IMR-90 (cell line): ENCODE results near the gene DYRK1B.

ENCODE experiments used
- BHLHE40 ChIP-seq: fragments of 150-350 bp; IDR thresholded peaks from 2 replicates; pipeline ENCODE4 v1.6.1; 2016; ENCODE audit warnings: mild to moderate bottlenecking, low read depth, low read length
- CHD1 ChIP-seq: IDR thresholded peaks from 2 replicates; pipeline ENCODE4 v1.6.1; 2012; ENCODE audit warnings: low read depth, low read length, improper control_type of control experiment
- MAFK ChIP-seq: IDR thresholded peaks from 2 replicates; pipeline ENCODE4 v1.6.1; 2012; ENCODE audit warnings: low read depth, low read length, improper control_type of control experiment
- MXI1 ChIP-seq: IDR thresholded peaks from 2 replicates; pipeline ENCODE4 v1.6.1; 2012; ENCODE audit warnings: low read depth, mild to moderate bottlenecking, low read length, moderate library complexity, borderline replicate concordance
- NFE2L2 ChIP-seq: fragments of 150-350 bp; IDR thresholded peaks from 2 replicates; pipeline ENCODE4 v1.6.1; 2016; ENCODE audit warnings: low read depth, mild to moderate bottlenecking, low read length
- POLR2A ChIP-seq: IDR thresholded peaks from 2 replicates; pipeline ENCODE4 v1.6.1; 2012; ENCODE audit warnings: mild to moderate bottlenecking, low read depth, low read length
- RAD21 ChIP-seq: IDR thresholded peaks from 2 replicates; pipeline ENCODE4 v1.6.1; 2012; ENCODE audit warnings: low read length, improper control_type of control experiment
- RCOR1 ChIP-seq: IDR thresholded peaks from 2 replicates; pipeline ENCODE4 v1.6.1; 2012; ENCODE audit warnings: mild to moderate bottlenecking, low read length, improper control_type of control experiment; ENCODE audit not compliant: insufficient replicate concordance
- RFX5 ChIP-seq: IDR thresholded peaks from 2 replicates; pipeline ENCODE4 v1.8.0; 2012; ENCODE audit warnings: low read depth, mild to moderate bottlenecking, low read length, moderate library complexity
- SMC3 ChIP-seq: fragments of 150-350 bp; IDR thresholded peaks from 2 replicates; pipeline ENCODE4 v1.6.1; 2016; ENCODE audit warnings: low read depth, mild to moderate bottlenecking, antibody characterized with exemption, low read length, moderate library complexity
- TF ChIP-seq, protein P1 (sequence below): conservative IDR thresholded peaks from 2 replicates; pipeline ENCODE4 v1.5.1; 2012; ENCODE audit warnings: mild to moderate bottlenecking, low read depth, low read length, improper control_type of control experiment

DNA sequence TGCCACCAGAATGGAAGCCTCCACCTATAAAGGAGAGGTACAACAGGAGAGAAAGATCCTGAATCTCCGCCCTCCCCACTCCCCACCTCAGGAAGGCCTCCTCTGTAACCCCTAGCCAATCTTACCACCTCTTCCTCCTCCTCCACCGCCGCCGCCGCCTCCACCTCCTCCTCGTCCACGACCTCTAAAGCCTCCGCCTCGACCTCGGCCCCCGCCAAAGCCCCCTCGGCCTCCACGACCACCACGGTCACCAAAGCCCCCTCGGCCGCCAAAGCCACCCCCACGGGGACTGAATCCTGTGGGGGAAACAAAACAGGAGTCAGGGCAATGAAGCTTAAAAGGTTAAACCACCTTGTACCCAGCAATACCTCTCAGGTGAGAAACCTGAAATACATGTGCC lies 6.5 kb upstream of the DYRK1B start:
- TF ChIP-seq POLR2A (no peak), NFE2L2 (no peak), RCOR1 (no peak), SMC3 (no peak), BHLHE40 (no peak), RFX5 (no peak), CHD1 (no peak), MXI1 (no peak), RAD21 (no peak), MAFK (no peak)
- TF ChIP-seq, protein P1, sequence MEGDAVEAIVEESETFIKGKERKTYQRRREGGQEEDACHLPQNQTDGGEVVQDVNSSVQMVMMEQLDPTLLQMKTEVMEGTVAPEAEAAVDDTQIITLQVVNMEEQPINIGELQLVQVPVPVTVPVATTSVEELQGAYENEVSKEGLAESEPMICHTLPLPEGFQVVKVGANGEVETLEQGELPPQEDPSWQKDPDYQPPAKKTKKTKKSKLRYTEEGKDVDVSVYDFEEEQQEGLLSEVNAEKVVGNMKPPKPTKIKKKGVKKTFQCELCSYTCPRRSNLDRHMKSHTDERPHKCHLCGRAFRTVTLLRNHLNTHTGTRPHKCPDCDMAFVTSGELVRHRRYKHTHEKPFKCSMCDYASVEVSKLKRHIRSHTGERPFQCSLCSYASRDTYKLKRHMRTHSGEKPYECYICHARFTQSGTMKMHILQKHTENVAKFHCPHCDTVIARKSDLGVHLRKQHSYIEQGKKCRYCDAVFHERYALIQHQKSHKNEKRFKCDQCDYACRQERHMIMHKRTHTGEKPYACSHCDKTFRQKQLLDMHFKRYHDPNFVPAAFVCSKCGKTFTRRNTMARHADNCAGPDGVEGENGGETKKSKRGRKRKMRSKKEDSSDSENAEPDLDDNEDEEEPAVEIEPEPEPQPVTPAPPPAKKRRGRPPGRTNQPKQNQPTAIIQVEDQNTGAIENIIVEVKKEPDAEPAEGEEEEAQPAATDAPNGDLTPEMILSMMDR = no peak
